HepG2 (cell line): Measurements from ENCODE around the gene TUNAR. TPM values are rescaled to one million over a fixed set of nuclear protein-coding genes. Genes with fewer than 3 reads are reported as not detected.

Experiments used
- ATAC-seq: fragments of 200-7000 bp; cut with Tn5 transposase; 3 replicates; pipeline ENCODE4 v1.9.1; 2020; ENCODE audit warnings: mild to moderate bottlenecking, moderate library complexity
- BruUV-seq: library from RNA; stranded (reverse); fragments of 400-500 nt; replicated peaks from 2 replicates; lab custom pipeline; 2021; lab: Mats Ljungman, UMichigan
- CTCF ChIA-PET: fragments of 300-600 bp; formaldehyde crosslinking; extraction: SDS; loops from one replicate; lab custom pipeline; 2021; ENCODE audit warnings: low total read pairs, inconsistent platforms, low intra/inter-chr PET ratio; lab: Yijun Ruan, JAX
- POLR2A ChIA-PET: fragments of 350-600 bp; sonication (Branson Sonifier 250); formaldehyde crosslinking; loops from one replicate; lab custom pipeline; 2020; ENCODE audit warnings: antibody characterized with exemption, inconsistent platforms; lab: Yijun Ruan, JAX
- DNase-seq: peaks from one replicate; pipeline ENCODE4 v3.0.0-alpha.2; 2015; ENCODE audit warnings: low spot score
- FAIRE-seq: peaks from 3 replicates; lab custom pipeline; 2011; peaks lifted over from hg19 to GRCh38; lab: Jason Lieb, UNC
- H2AFZ ChIP-seq: one replicate; pipeline ENCODE4 v1.6.1; 2011; ENCODE audit warnings: low read length, inconsistent platforms
- H3K27ac ChIP-seq: fragments of 300-600 bp; 3 replicates; pipeline ENCODE4 v1.8.0; 2011; ENCODE audit warnings: mixed run types, mild to moderate bottlenecking, mixed read lengths, low read length, inconsistent platforms; ENCODE audit not compliant: insufficient read depth; ENCODE audit errors: extremely low read length
- H3K27me3 ChIP-seq, 2 experiments: fragments of 200-600 bp in 1 of 2; 2 replicates in 1 of 2; 3 replicates in 1 of 2; pipeline versions ENCODE4 v1.6.0 to v1.8.0; 2011; ENCODE audit warnings: low read length in 2 of 2, mild to moderate bottlenecking in 2 of 2, moderate library complexity in 2 of 2, inconsistent platforms in 1 of 2; ENCODE audit not compliant: insufficient read depth in 2 of 2, control insufficient read depth in 1 of 2
- H3K36me3 ChIP-seq, 2 experiments: fragments of 200-600 bp in 1 of 2; replicated peaks in 1 of 2; 2 replicates in 1 of 2; 3 replicates in 1 of 2; pipeline versions ENCODE4 v1.5.1 to v1.8.0; 2011; ENCODE audit warnings: low read length in 2 of 2, inconsistent platforms in 1 of 2; ENCODE audit not compliant: insufficient read depth in 2 of 2, control insufficient read depth in 1 of 2
- H3K4me1 ChIP-seq: 2 replicates; pipeline ENCODE4 v1.5.1; 2012; ENCODE audit warnings: low read length, inconsistent platforms; ENCODE audit not compliant: insufficient read depth
- H3K4me2 ChIP-seq: 2 replicates; pipeline ENCODE4 v1.6.0; 2011; ENCODE audit warnings: low read depth, low read length, inconsistent platforms
- H3K4me3 ChIP-seq, 3 experiments: fragments of 200-600 bp in 1 of 3; sonication (generic), shearing (Covaris generic) in 1 of 3; replicated peaks in 1 of 3; 2 replicates each; pipeline ENCODE4 v1.5.1; 2011 to 2016; ENCODE audit warnings: low read length in 3 of 3, inconsistent platforms in 2 of 3, low read depth in 2 of 3, mild to moderate bottlenecking in 2 of 3, control low read depth in 1 of 3, mixed read lengths in 1 of 3; ENCODE audit not compliant: insufficient read depth in 1 of 3
- H3K79me2 ChIP-seq: one replicate; pipeline ENCODE4 v1.6.1; 2011; ENCODE audit warnings: low read length, inconsistent platforms; ENCODE audit not compliant: insufficient read depth
- H3K9ac ChIP-seq: 2 replicates; pipeline ENCODE4 v1.6.0; 2011; ENCODE audit warnings: mild to moderate bottlenecking, low read depth, low read length, inconsistent platforms; ENCODE audit not compliant: insufficient read depth
- H3K9me3 ChIP-seq: 2 replicates; pipeline ENCODE4 v1.5.1; 2012; ENCODE audit warnings: mild to moderate bottlenecking, low read length
- H4K20me1 ChIP-seq: 2 replicates; pipeline ENCODE4 v1.6.0; 2011; ENCODE audit warnings: inconsistent platforms, mild to moderate bottlenecking, low read length, moderate library complexity; ENCODE audit not compliant: insufficient read depth
- AGO2 ChIP-seq: fragments of 200-400 bp; formaldehyde crosslinking; optimal IDR thresholded peaks from 2 replicates; pipeline ENCODE3; 2017; ENCODE audit warnings: mild to moderate bottlenecking, low read depth, low read length, moderate library complexity
- CCAR2 ChIP-seq: fragments of 200-400 bp; formaldehyde crosslinking; optimal IDR thresholded peaks from 2 replicates; pipeline ENCODE3; 2018; ENCODE audit warnings: low read depth, mild to moderate bottlenecking, low read length, moderate library complexity
- FOSL2 ChIP-seq: sonication (generic); formaldehyde crosslinking; IDR thresholded peaks from 2 replicates; pipeline ENCODE4 v1.4.0; 2020; ENCODE audit warnings: missing genetic modification reagents
- FOXA3 ChIP-seq: IDR thresholded peaks from 2 replicates; pipeline ENCODE4 v1.6.1; 2016; ENCODE audit warnings: missing genetic modification reagents, missing compliant biosample characterization
- SMARCE1 ChIP-seq: fragments of 450-650 bp; IDR thresholded peaks from 2 replicates; pipeline ENCODE4 v1.6.1; 2017; ENCODE audit warnings: borderline replicate concordance
- ZNF33A ChIP-seq: sonication (generic); formaldehyde crosslinking; IDR thresholded peaks from 2 replicates; pipeline ENCODE4 v1.5.1; 2020; ENCODE audit warnings: missing genetic modification reagents, mild to moderate bottlenecking, moderate library complexity, borderline replicate concordance
- WGBS: methylation state at CpG from one replicate; pipeline ENCODE4 v1.1.6; 2017; ENCODE audit warnings: low lambda C conversion rate; 5-methylcytosine and 5-hydroxymethylcytosine counted together
- in situ Hi-C: cut with HindIII; loops from 2 replicates; pipeline ENCODE4 v1.10.0; 2017; ENCODE audit warnings: low pct_unique_long_range_greater_than_20kb; ENCODE audit not compliant: extremely low pct_ligation_motif_present
- intact Hi-C: fragments of 100-400 bp; cut with micrococcal nuclease; formaldehyde crosslinking; loops from one replicate; pipeline ENCODE4 v1.10.0; 2022; ENCODE audit not compliant: unreplicated experiment
- polyA plus RNA-seq, 8 experiments: library from polyadenylated mRNA; depleted of rRNA in 3 of 8; stranded (reverse) in 7 of 8; unstranded in 1 of 8; fragments of >200 nt; fragmentation: Illumina TruSeq in 4 of 8; extraction: Trizol in 4 of 8; gene quantifications; 2 replicates each; pipeline versions ENCODE4 v1.2.1 to v1.2.3, GENCODE V29; 2011 to 2016; ENCODE audit warnings: low read depth in 4 of 8, missing spikeins in 1 of 8, mixed read lengths in 1 of 8; ENCODE audit not compliant: insufficient read depth in 1 of 8
- total RNA-seq, 5 experiments: library from RNA; depleted of rRNA; stranded (reverse); fragments of >200 nt; fragmentation: Illumina TruSeq; extraction: Trizol; gene quantifications; 2 replicates each; pipeline ENCODE4 v1.2.3, GENCODE V29; 2016; ENCODE audit warnings: low read depth in 1 of 5

The TUNAR gene
- total and polyA plus RNA-seq, 2 of the 13 experiments (the other 11 are each of a cell fraction or from before 2014, with no cell fraction given): not detected

- POLR2A ChIA-PET: no interaction called here
- no peaks in the 10 kb centered on the region for H3K9me3 ChIP-seq
- no peak for TF ChIP-seq AGO2
- no peak for TF ChIP-seq CCAR2
- TF ChIP-seq SMARCE1: no peak
- no peak overlapping the region for H3K27ac ChIP-seq
- no peak overlapping the region for H3K9ac ChIP-seq
- in situ Hi-C loops: no loop called here
- CTCF ChIA-PET: no interaction called here
- H3K4me3 ChIP-seq: no peak overlapping the region
- no peak overlapping the region for H3K4me2 ChIP-seq
- intact Hi-C loops: no loop called here
- no peaks in the 10 kb centered on the region for H3K79me2 ChIP-seq
- WGBS: 42% methylated on average over 6 of the region's 7 CpGs
- DNase-seq (no peak), FAIRE-seq (no peak), ATAC-seq (no peak)
- no peaks in the 10 kb centered on the region for H3K4me1 ChIP-seq
- no peaks in the 10 kb centered on the region for H4K20me1 ChIP-seq
- no peaks in the 10 kb centered on the region for H3K36me3 ChIP-seq
- no TSS peak for BruUV-seq
- H2AFZ ChIP-seq: no peak overlapping the region
- peaks cover 1 to 12% of the 10 kb centered on the region in 2 experiments; a peak in 1 of 5 replicates for H3K27me3 ChIP-seq
Observed at GRCh38 chr14:95911456-95911855, 34.8 kb downstream of the TUNAR start.

GRCh38 chr14:95915330-95915729 lies 38.7 kb downstream of the TUNAR start:
- ATAC-seq (peak; percentile 56), FAIRE-seq (no peak), DNase-seq (no peak)
- Histone ChIP-seq H3K9ac (no peak overlapping the region), H3K4me2 (no peak overlapping the region), H3K4me3 (no peak overlapping the region), H2AFZ (no peak overlapping the region), H3K36me3 (no peaks in the 10 kb centered on the region), H4K20me1 (no peaks in the 10 kb centered on the region), H3K79me2 (no peaks in the 10 kb centered on the region), H3K4me1 (no peaks in the 10 kb centered on the region), H3K9me3 (no peaks in the 10 kb centered on the region), H3K27ac (no peak overlapping the region), H3K27me3 (peaks cover 0 to 15% of the 10 kb centered on the region in 2 experiments; a peak in 1 of 5 replicates)
- TF ChIP-seq ZNF33A (CRISPR knock-in tag) (no peak), FOSL2 (CRISPR knock-in tag) (peak; percentile 47; the same call in 1 of the 2 replicates), FOXA3 (CRISPR knock-in tag) (no peak)
- in situ Hi-C loops: no loop called here
- intact Hi-C loops: no loop called here
- WGBS: 10% methylated on average over 6 of the region's 7 CpGs
- BruUV-seq: no TSS peak
- CTCF ChIA-PET: no interaction called here
- POLR2A ChIA-PET: no interaction called here
